ENCODE data around the gene RBBP8.

RBBP8 gene

GRCh38 chr18:22964722-22965121, 31.6 kb downstream of the RBBP8 start:
- H3K79me2 ChIP-seq (ENCODE audit: control insufficient read depth, insufficient read depth, low read length, unreplicated experiment) = peaks cover 5% of the 10 kb centered on the region
- no peak overlapping the region for H2AFZ ChIP-seq (ENCODE audit: low read length, unreplicated experiment)
- H3K27ac ChIP-seq (ENCODE audit: low read depth, low read length) = no peak overlapping the region
- H3K4me3 ChIP-seq (ENCODE audit: low read depth, low read length) = no peak overlapping the region
- no peaks in the 10 kb centered on the region for H3K4me1 ChIP-seq (ENCODE audit: control insufficient read depth, insufficient read depth, low read length, unreplicated experiment)
- peaks cover 2% of the 10 kb centered on the region; the same call in 1 of the 2 replicates for H3K36me3 ChIP-seq (ENCODE audit: insufficient read depth, low read length)
- H3K27me3 ChIP-seq (ENCODE audit: insufficient read depth, low read length) = no peaks in the 10 kb centered on the region

DNA sequence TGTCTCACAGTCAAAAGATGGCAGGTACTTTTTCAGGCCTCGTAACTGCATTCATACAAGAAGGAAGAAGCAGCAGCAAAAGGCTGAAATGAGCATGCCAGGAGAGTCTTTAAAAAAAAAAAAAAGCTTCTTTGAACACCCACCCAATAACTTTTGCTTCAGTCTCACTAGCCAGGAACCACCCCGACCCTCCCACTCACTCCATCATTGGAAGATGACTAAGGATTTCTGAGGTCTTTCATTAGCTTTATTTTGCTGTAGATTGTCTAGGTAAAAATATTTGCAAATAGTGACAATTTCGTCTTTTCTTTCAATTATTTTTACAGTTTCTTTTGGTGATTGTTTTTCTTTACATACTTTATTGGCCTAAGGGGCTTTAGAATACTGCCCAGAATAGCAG, 37.9 kb downstream of the RBBP8 start:
- peaks cover 6% of the 10 kb centered on the region for H3K4me1 ChIP-seq (ENCODE audit: control insufficient read depth, insufficient read depth, low read length, unreplicated experiment)
- H2AFZ ChIP-seq (ENCODE audit: low read length, unreplicated experiment) = no peak overlapping the region
- peaks cover 11% of the 10 kb centered on the region for H3K36me3 ChIP-seq (ENCODE audit: insufficient read depth, low read length)
- no peak overlapping the region for H3K4me3 ChIP-seq (ENCODE audit: low read depth, low read length)
- no peaks in the 10 kb centered on the region for H3K27me3 ChIP-seq (ENCODE audit: insufficient read depth, low read length)
- H3K79me2 ChIP-seq (ENCODE audit: control insufficient read depth, insufficient read depth, low read length, unreplicated experiment) = no peaks in the 10 kb centered on the region
- no peak overlapping the region for H3K27ac ChIP-seq (ENCODE audit: low read depth, low read length)

DNA sequence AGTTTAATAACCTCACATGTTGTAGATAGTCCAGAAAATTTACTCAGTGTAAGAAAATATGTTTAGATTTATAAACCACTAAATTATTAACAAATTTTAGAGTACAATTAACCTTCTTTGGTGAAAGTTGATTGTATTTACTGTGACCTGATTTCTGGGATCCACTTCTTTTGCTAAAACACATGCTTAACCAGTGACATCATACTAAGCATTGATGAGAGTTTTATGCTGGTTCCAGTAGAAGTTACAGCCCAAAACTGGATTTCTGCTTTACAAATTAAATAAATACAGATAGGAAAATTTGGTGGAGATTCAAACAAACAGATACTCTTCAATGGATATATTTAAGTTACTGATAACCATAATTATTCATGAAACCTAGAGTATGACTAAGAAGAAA, 40.9 kb downstream of the RBBP8 start:
- Histone ChIP-seq H3K4me1 (ENCODE audit: control insufficient read depth, insufficient read depth, low read length, unreplicated experiment) (peaks cover 16% of the 10 kb centered on the region), H3K27ac (ENCODE audit: low read depth, low read length) (no peak overlapping the region), H3K4me3 (ENCODE audit: low read depth, low read length) (no peak overlapping the region), H3K36me3 (ENCODE audit: insufficient read depth, low read length) (peaks cover 14% of the 10 kb centered on the region), H2AFZ (ENCODE audit: low read length, unreplicated experiment) (no peak overlapping the region), H3K27me3 (ENCODE audit: insufficient read depth, low read length) (no peaks in the 10 kb centered on the region), H3K79me2 (ENCODE audit: control insufficient read depth, insufficient read depth, low read length, unreplicated experiment) (no peaks in the 10 kb centered on the region)

DNA sequence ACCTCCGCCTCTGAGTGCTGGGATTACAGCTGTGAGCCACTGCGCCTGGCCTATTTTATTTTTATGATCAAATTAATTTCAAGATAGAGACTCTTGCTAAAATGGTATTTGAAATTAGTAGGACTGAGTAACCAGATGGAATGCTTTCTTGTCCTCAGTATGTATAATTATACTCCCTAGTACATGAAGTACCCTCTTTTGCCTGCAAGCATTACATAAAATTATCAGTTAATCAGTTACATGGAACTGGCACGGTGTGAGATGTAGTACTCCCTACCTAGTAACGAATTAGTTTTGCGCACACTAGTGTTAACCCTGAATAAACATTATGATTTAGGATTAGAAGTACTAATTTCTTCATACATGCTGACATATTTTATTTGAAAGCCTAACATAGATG, 41.6 kb downstream of the RBBP8 start:
- H3K79me2 ChIP-seq (ENCODE audit: control insufficient read depth, insufficient read depth, low read length, unreplicated experiment) = no peaks in the 10 kb centered on the region
- H3K36me3 ChIP-seq (ENCODE audit: insufficient read depth, low read length) = peaks cover 12% of the 10 kb centered on the region
- H3K27me3 ChIP-seq (ENCODE audit: insufficient read depth, low read length) = no peaks in the 10 kb centered on the region
- no peak overlapping the region for H2AFZ ChIP-seq (ENCODE audit: low read length, unreplicated experiment)
- no peak overlapping the region for H3K4me3 ChIP-seq (ENCODE audit: low read depth, low read length)
- no peak overlapping the region for H3K27ac ChIP-seq (ENCODE audit: low read depth, low read length)
- H3K4me1 ChIP-seq (ENCODE audit: control insufficient read depth, insufficient read depth, low read length, unreplicated experiment) = peaks cover 16% of the 10 kb centered on the region

GRCh38 chr18:22975508-22975907, 42.4 kb downstream of the RBBP8 start:
- Histone ChIP-seq H3K79me2 (ENCODE audit: control insufficient read depth, insufficient read depth, low read length, unreplicated experiment) (no peaks in the 10 kb centered on the region), H3K27me3 (ENCODE audit: insufficient read depth, low read length) (no peaks in the 10 kb centered on the region), H2AFZ (ENCODE audit: low read length, unreplicated experiment) (no peak overlapping the region), H3K4me3 (ENCODE audit: low read depth, low read length) (no peak overlapping the region), H3K36me3 (ENCODE audit: insufficient read depth, low read length) (peaks cover 10% of the 10 kb centered on the region), H3K4me1 (ENCODE audit: control insufficient read depth, insufficient read depth, low read length, unreplicated experiment) (peaks cover 16% of the 10 kb centered on the region), H3K27ac (ENCODE audit: low read depth, low read length) (no peak overlapping the region)

- Histone ChIP-seq H2AFZ (ENCODE audit: low read length, unreplicated experiment) (peak overlapping the region; percentile 52), H3K4me3 (ENCODE audit: low read depth, low read length) (peak overlapping the region; percentile 62), H3K36me3 (ENCODE audit: insufficient read depth, low read length) (peaks cover 6% of the 10 kb centered on the region; the same call in 1 of the 2 replicates), H3K4me1 (ENCODE audit: control insufficient read depth, insufficient read depth, low read length, unreplicated experiment) (peaks cover 10% of the 10 kb centered on the region), H3K27me3 (ENCODE audit: insufficient read depth, low read length) (no peaks in the 10 kb centered on the region), H3K27ac (ENCODE audit: low read depth, low read length) (peak overlapping the region; percentile 88), H3K79me2 (ENCODE audit: control insufficient read depth, insufficient read depth, low read length, unreplicated experiment) (peaks cover 2% of the 10 kb centered on the region)
These were observed 44.9 kb downstream of the RBBP8 start for GRCh38 chr18:22977847-22978701.

DNA sequence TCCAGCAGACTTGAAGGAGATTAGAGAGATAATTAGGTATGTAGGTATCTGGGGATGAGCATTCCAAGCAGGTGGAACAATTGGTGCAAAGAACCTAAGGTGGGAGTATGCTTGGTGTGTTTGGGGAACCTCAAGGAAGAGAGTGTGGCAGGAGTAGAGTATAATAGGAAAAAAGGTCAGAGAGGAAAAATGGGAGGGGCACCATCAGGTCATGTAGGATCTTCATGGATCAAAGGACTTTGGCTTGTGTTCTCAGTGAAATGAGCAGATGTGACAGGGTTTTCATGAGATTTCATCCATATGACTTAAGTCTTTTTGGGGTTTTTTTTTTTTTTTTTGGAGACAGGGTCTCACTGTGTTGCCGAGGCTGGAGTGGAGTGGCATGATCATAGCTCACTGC, 47.3 kb downstream of the RBBP8 start:
- Histone ChIP-seq H2AFZ (ENCODE audit: low read length, unreplicated experiment) (no peak overlapping the region), H3K27me3 (ENCODE audit: insufficient read depth, low read length) (no peaks in the 10 kb centered on the region), H3K4me1 (ENCODE audit: control insufficient read depth, insufficient read depth, low read length, unreplicated experiment) (peaks cover 14% of the 10 kb centered on the region), H3K27ac (ENCODE audit: low read depth, low read length) (no peak overlapping the region), H3K4me3 (ENCODE audit: low read depth, low read length) (no peak overlapping the region), H3K36me3 (ENCODE audit: insufficient read depth, low read length) (peaks cover 9% of the 10 kb centered on the region; the same call in 1 of the 2 replicates), H3K79me2 (ENCODE audit: control insufficient read depth, insufficient read depth, low read length, unreplicated experiment) (peaks cover 2% of the 10 kb centered on the region)

DNA sequence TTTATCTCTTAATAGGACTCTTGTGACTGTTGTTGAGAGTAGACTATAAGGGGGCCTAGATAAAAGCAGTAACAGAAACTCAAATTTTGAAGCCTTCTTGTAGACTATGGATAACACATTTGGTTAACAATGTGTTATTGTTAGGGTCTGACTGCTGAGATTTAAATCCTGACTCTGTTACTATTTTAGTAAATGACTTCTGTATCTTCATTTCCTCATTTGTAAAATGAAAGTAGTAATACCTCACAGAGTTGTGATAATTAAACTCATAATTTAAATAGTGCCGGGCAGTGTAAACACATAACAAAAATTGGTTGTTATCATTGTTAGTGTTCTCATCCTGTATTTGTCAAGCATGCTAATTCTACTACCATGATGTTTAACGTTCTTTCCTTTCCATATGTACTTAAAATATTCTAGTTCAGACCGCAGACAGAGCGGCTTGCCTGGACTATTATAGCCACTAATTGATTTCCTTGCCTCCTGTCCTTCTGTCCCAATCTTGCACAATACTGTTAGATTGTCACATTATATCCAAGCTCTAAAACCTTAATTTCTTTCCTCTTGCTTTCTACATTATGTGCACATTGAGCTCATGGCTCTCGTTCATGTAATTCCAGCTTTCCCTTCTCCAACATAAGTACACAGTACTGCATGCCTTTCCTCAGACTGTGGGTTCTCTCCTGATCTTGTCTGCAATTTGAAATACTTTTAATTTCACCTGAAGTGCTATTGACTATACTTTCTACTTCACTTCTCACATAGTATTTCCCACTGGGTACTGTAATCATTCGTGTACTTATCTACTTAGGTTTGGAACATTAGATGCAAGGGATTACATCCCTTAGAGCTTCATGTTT, 48.4 kb downstream of the RBBP8 start:
- Histone ChIP-seq H3K27ac (ENCODE audit: low read depth, low read length) (no peak overlapping the region), H3K79me2 (ENCODE audit: control insufficient read depth, insufficient read depth, low read length, unreplicated experiment) (peaks cover 2% of the 10 kb centered on the region), H2AFZ (ENCODE audit: low read length, unreplicated experiment) (no peak overlapping the region), H3K4me1 (ENCODE audit: control insufficient read depth, insufficient read depth, low read length, unreplicated experiment) (peaks cover 14% of the 10 kb centered on the region), H3K4me3 (ENCODE audit: low read depth, low read length) (no peak overlapping the region), H3K27me3 (ENCODE audit: insufficient read depth, low read length) (no peaks in the 10 kb centered on the region), H3K36me3 (ENCODE audit: insufficient read depth, low read length) (0 out of 2 replicates have a peak, but pooled peaks cover 4% of the 10 kb centered on the region)

DNA sequence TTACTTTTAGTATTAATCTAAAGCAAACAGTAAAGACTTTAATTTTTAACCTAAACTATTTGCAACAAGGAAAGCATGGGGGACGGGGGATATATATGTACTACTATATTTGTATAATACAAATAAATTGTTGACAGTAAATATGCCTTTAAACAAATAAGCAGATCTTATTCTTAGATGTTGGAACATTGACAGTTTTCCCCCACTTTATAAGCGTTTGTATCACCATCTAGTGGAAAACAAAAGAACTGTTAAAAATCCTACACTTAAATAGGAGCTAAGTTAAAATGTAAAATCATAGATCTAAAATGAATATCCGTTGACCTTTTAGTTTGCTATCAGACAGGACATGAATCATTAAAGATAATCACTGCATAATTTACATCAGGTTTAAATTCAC, 50.0 kb downstream of the RBBP8 start:
- H3K27me3 ChIP-seq (ENCODE audit: insufficient read depth, low read length) = no peaks in the 10 kb centered on the region
- no peak overlapping the region for H2AFZ ChIP-seq (ENCODE audit: low read length, unreplicated experiment)
- H3K79me2 ChIP-seq (ENCODE audit: control insufficient read depth, insufficient read depth, low read length, unreplicated experiment) = peaks cover 2% of the 10 kb centered on the region
- peaks cover 5% of the 10 kb centered on the region for H3K4me1 ChIP-seq (ENCODE audit: control insufficient read depth, insufficient read depth, low read length, unreplicated experiment)
- no peak overlapping the region for H3K4me3 ChIP-seq (ENCODE audit: low read depth, low read length)
- H3K36me3 ChIP-seq (ENCODE audit: insufficient read depth, low read length) = 0 out of 2 replicates have a peak, but pooled peaks cover 4% of the 10 kb centered on the region
- no peak overlapping the region for H3K27ac ChIP-seq (ENCODE audit: low read depth, low read length)

GRCh38 chr18:22985250-22985649, 52.1 kb downstream of the RBBP8 start:
- no peak overlapping the region for H3K4me3 ChIP-seq (ENCODE audit: low read depth, low read length)
- H2AFZ ChIP-seq (ENCODE audit: low read length, unreplicated experiment) = no peak overlapping the region
- H3K79me2 ChIP-seq (ENCODE audit: control insufficient read depth, insufficient read depth, low read length, unreplicated experiment) = peaks cover 2% of the 10 kb centered on the region
- H3K36me3 ChIP-seq (ENCODE audit: insufficient read depth, low read length) = peaks cover 15% of the 10 kb centered on the region; the same call in 1 of the 2 replicates
- H3K27me3 ChIP-seq (ENCODE audit: insufficient read depth, low read length) = no peaks in the 10 kb centered on the region
- H3K4me1 ChIP-seq (ENCODE audit: control insufficient read depth, insufficient read depth, low read length, unreplicated experiment) = peaks cover 4% of the 10 kb centered on the region
- H3K27ac ChIP-seq (ENCODE audit: low read depth, low read length) = no peak overlapping the region
